ENCODE results near the gene ADAM33. TPM values are rescaled to one million over a fixed set of nuclear protein-coding genes. Genes with fewer than 3 reads are reported as not detected.

ADAM33 gene
- total RNA-seq, 2 donors from 2014 or later = 3.0 to 3.3 TPM

- H3K27ac ChIP-seq (ENCODE audit: low read depth, low read length) = no peak overlapping the region
- no peaks in the 10 kb centered on the region for H3K9me3 Mint-ChIP-seq
- H3K27ac Mint-ChIP-seq = no peak overlapping the region
- H3K36me3 ChIP-seq (ENCODE audit: control insufficient read depth, insufficient read depth, low read length) = no peaks in the 10 kb centered on the region
- no peaks in the 10 kb centered on the region for H3K4me1 Mint-ChIP-seq
- WGBS, 2 experiments (ENCODE audit: insufficient coverage in 1 of 2, insufficient read length in 1 of 2) = 92 to 95% methylated on average over 4 of the region's 4 CpGs
- no peaks in the 10 kb centered on the region for H3K27me3 ChIP-seq (ENCODE audit: control insufficient read depth, insufficient read depth, low read length, poor library complexity, severe bottlenecking)
- DNase-seq = no peak
- H3K4me3 ChIP-seq (ENCODE audit: low read length) = no peak overlapping the region
- H3K27me3 Mint-ChIP-seq (ENCODE audit: insufficient read depth) = peaks cover 1% of the 10 kb centered on the region
- no peak overlapping the region for H3K4me3 Mint-ChIP-seq
- H3K36me3 Mint-ChIP-seq (ENCODE audit: low read depth) = no peaks in the 10 kb centered on the region
- TF ChIP-seq CTCF (conservative IDR thresholded peaks at IDR 0.05) = no peak
- H3K9me3 ChIP-seq (ENCODE audit: control insufficient read depth, low read length) = no peaks in the 10 kb centered on the region
- H3K9ac ChIP-seq (ENCODE audit: extremely low read depth, low read length, poor library complexity, severe bottlenecking) = no peak overlapping the region
- no peaks in the 10 kb centered on the region for H3K4me1 ChIP-seq (ENCODE audit: control insufficient read depth, insufficient read depth, low read length)
These were observed 32.3 kb upstream of the ADAM33 start for GRCh38 chr20:3714092-3714491.

GRCh38 chr20:3712279-3712873 lies 30.6 kb upstream of the ADAM33 start, which contains the start of gene SIGLEC1:
Gene SIGLEC1, minus strand, starts transcription at chr20:3712600. Its CDS starts 5,472 bp downstream, at chr20:3707128.
- H3K4me3 Mint-ChIP-seq = no peak within 1 kb of the TSS
- H3K36me3 Mint-ChIP-seq (ENCODE audit: low read depth) = no peaks in the 10 kb centered on the region
- no peaks in the 10 kb centered on the region for H3K27me3 ChIP-seq (ENCODE audit: control insufficient read depth, insufficient read depth, low read length, poor library complexity, severe bottlenecking)
- H3K4me1 ChIP-seq (ENCODE audit: control insufficient read depth, insufficient read depth, low read length) = no peaks in the 10 kb centered on the region
- H3K36me3 ChIP-seq (ENCODE audit: control insufficient read depth, insufficient read depth, low read length) = no peaks in the 10 kb centered on the region
- no peak for DNase-seq
- no peak within 1 kb of the TSS for H3K27ac ChIP-seq (ENCODE audit: low read depth, low read length)
- TF ChIP-seq CTCF (conservative IDR thresholded peaks at IDR 0.05) = no peak
- H3K4me1 Mint-ChIP-seq = no peaks in the 10 kb centered on the region
- H3K4me3 ChIP-seq (ENCODE audit: low read length) = no peak within 1 kb of the TSS
- H3K9ac ChIP-seq (ENCODE audit: extremely low read depth, low read length, poor library complexity, severe bottlenecking) = no peak within 1 kb of the TSS
- H3K27me3 Mint-ChIP-seq (ENCODE audit: insufficient read depth) = no peaks in the 10 kb centered on the region
- no peaks in the 10 kb centered on the region for H3K9me3 Mint-ChIP-seq
- H3K27ac Mint-ChIP-seq = no peak within 1 kb of the TSS
- WGBS, 2 experiments (ENCODE audit: insufficient coverage in 1 of 2, insufficient read length in 1 of 2) = 89 to 97% methylated on average over 9 to 15 of the region's 15 CpGs
- no peaks in the 10 kb centered on the region for H3K9me3 ChIP-seq (ENCODE audit: control insufficient read depth, low read length)

GRCh38 chr20:3711484-3711941 lies 29.7 kb upstream of the ADAM33 start:
- no peak overlapping the region for H3K4me3 Mint-ChIP-seq
- H3K4me3 ChIP-seq (ENCODE audit: low read length) = no peak overlapping the region
- TF ChIP-seq CTCF (conservative IDR thresholded peaks at IDR 0.05) = no peak
- 86 to 96% methylated on average over 4 of the region's 4 CpGs for WGBS, 2 experiments (ENCODE audit: insufficient coverage in 1 of 2, insufficient read length in 1 of 2)
- H3K4me1 Mint-ChIP-seq = no peaks in the 10 kb centered on the region
- H3K27ac Mint-ChIP-seq = no peak overlapping the region
- no peaks in the 10 kb centered on the region for H3K36me3 Mint-ChIP-seq (ENCODE audit: low read depth)
- H3K9me3 ChIP-seq (ENCODE audit: control insufficient read depth, low read length) = no peaks in the 10 kb centered on the region
- H3K27me3 ChIP-seq (ENCODE audit: control insufficient read depth, insufficient read depth, low read length, poor library complexity, severe bottlenecking) = no peaks in the 10 kb centered on the region
- H3K9me3 Mint-ChIP-seq = no peaks in the 10 kb centered on the region
- no peaks in the 10 kb centered on the region for H3K4me1 ChIP-seq (ENCODE audit: control insufficient read depth, insufficient read depth, low read length)
- H3K36me3 ChIP-seq (ENCODE audit: control insufficient read depth, insufficient read depth, low read length) = no peaks in the 10 kb centered on the region
- no peak for DNase-seq
- no peaks in the 10 kb centered on the region for H3K27me3 Mint-ChIP-seq (ENCODE audit: insufficient read depth)
- no peak overlapping the region for H3K9ac ChIP-seq (ENCODE audit: extremely low read depth, low read length, poor library complexity, severe bottlenecking)
- no peak overlapping the region for H3K27ac ChIP-seq (ENCODE audit: low read depth, low read length)
